Kidney epithelial cell (primary cell): ENCODE data around the gene SUV39H2. TPM values are rescaled to one million over a fixed set of nuclear protein-coding genes. Genes with fewer than 3 reads are reported as not detected.
"Not testable (repeated sequence)": the region's sequence is repeated elsewhere in the genome, so short reads cannot be mapped to it uniquely, and the experiment has no call there.

ENCODE experiments used
- DNase-seq: peaks from one replicate; pipeline ENCODE4 v3.0.0-alpha.2; 2010; ENCODE audit warnings: low read depth
- H3K27me3 ChIP-seq: 2 replicates; pipeline ENCODE4 v1.6.0; 2011; ENCODE audit warnings: low read length; ENCODE audit not compliant: control insufficient read depth, insufficient read depth
- H3K36me3 ChIP-seq: 2 replicates; pipeline ENCODE4 v1.5.1; 2011; ENCODE audit warnings: low read length; ENCODE audit not compliant: control insufficient read depth, insufficient read depth
- H3K4me3 ChIP-seq: 2 replicates; pipeline ENCODE4 v1.5.1; 2011; ENCODE audit warnings: low read depth, mild to moderate bottlenecking, control low read depth, low read length
- CTCF ChIP-seq: IDR thresholded peaks from 2 replicates; pipeline ENCODE4 v1.5.1; 2011; ENCODE audit warnings: mild to moderate bottlenecking, moderate library complexity, low read length, control low read depth, inconsistent platforms; ENCODE audit not compliant: insufficient read depth, poor library complexity, severe bottlenecking
- total RNA-seq: library from RNA; depleted of rRNA; stranded (reverse); fragments of >200 nt; gene quantifications from 2 replicates; pipeline ENCODE4 v1.2.3, GENCODE V29; 2015

Gene SUV39H2
- total RNA-seq, 1 donor from 2014 or later = 11.7 TPM

- no peak for DNase-seq
- Histone ChIP-seq H3K27me3 (no peaks in the 10 kb centered on the region), H3K36me3 (peaks cover 1% of the 10 kb centered on the region)
Observed at GRCh38 chr10:14906765-14907164, 28.1 kb downstream of the SUV39H2 start.

GRCh38 chr10:14907591-14907990 lies 28.9 kb downstream of the SUV39H2 start:
- not testable (repeated sequence) for H3K27me3 ChIP-seq, DNase-seq, H3K4me3 ChIP-seq, H3K36me3 ChIP-seq

More at GRCh38 chr10:14906765-14907164, 28.1 kb downstream of the SUV39H2 start:
- TF ChIP-seq CTCF = no peak
- no peak overlapping the region for H3K4me3 ChIP-seq

- H3K27me3 ChIP-seq = no peaks in the 10 kb centered on the region
- TF ChIP-seq CTCF = no peak
- no peak overlapping the region for H3K4me3 ChIP-seq
- no peak for DNase-seq
- peaks cover 1% of the 10 kb centered on the region for H3K36me3 ChIP-seq
Observed at GRCh38 chr10:14909101-14909500, 30.4 kb downstream of the SUV39H2 start.

- H3K36me3 ChIP-seq = peaks cover 1% of the 10 kb centered on the region
- no peaks in the 10 kb centered on the region for H3K27me3 ChIP-seq
- no peak overlapping the region for H3K4me3 ChIP-seq
- no peak for DNase-seq
- no peak for TF ChIP-seq CTCF
Observed at GRCh38 chr10:14910953-14911352, 32.3 kb downstream of the SUV39H2 start.

- Histone ChIP-seq H3K4me3 (no peak overlapping the region), H3K36me3 (peaks cover 1% of the 10 kb centered on the region), H3K27me3 (no peaks in the 10 kb centered on the region)
- no peak for TF ChIP-seq CTCF
- no peak for DNase-seq
Observed at GRCh38 chr10:14911801-14912200, 33.1 kb downstream of the SUV39H2 start.

GRCh38 chr10:14916600-14916999 lies 37.9 kb downstream of the SUV39H2 start:
- no peaks in the 10 kb centered on the region for H3K36me3 ChIP-seq
- no peaks in the 10 kb centered on the region for H3K27me3 ChIP-seq
- DNase-seq = no peak
- TF ChIP-seq CTCF = no peak
- no peak overlapping the region for H3K4me3 ChIP-seq

- H3K36me3 ChIP-seq = peaks cover 2% of the 10 kb centered on the region
- H3K4me3 ChIP-seq = no peak overlapping the region
- TF ChIP-seq CTCF = no peak
- no peak for DNase-seq
- no peaks in the 10 kb centered on the region for H3K27me3 ChIP-seq
Observed at GRCh38 chr10:14917827-14918226, 39.2 kb downstream of the SUV39H2 start.
